Measurements from ENCODE around the gene ESPNL. TPM values are rescaled to one million over a fixed set of nuclear protein-coding genes. Genes with fewer than 3 reads are reported as not detected.

Gene ESPNL
- total RNA-seq, 1 experiment from 2014 or later, result 0.19 TPM

DNA sequence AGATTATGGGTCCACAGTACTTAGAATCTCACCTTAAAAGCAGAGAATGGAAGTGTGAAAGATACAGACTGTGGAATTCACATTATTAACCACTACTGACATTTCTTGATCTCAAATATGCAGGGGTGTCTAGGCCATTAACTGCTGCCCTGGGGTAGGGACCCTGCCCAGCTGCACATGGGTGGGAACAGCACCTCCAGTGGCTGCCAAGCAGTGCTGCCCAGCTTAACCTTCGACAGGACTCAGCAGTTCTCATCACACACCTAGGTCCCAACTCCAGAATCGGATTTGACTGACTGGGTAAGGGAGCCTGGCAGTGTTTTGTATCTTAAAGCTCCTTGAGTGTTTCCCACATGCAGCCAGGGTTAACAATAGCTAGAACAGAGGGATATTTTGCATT lies 73.6 kb downstream of the ESPNL start:
- DNase-seq, result no peak
- H3K36me3 Mint-ChIP-seq (ENCODE audit: insufficient read depth, unreplicated experiment), result peaks cover 45% of the 10 kb centered on the region

DNA sequence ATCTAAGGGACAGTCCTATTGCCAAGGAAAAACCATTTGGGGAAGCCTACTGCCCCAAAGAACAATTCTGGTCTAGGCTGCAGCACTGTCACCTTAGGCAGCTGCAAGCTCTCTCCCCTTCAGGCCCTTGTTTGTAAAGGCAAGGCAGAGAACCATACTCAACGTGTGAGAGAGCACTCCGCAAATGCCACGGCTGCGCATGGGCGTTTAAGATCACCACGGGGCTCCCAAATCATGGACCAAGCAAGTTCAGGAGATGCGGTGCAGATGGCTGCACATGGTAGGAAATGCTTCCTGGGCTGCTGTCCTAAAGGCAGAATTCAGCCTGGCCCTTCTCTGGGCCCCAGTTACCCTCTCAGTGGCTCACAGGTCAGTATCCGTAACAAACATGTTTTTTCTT lies 74.2 kb downstream of the ESPNL start:
- intact Hi-C loops (cut with micrococcal nuclease; ENCODE audit: unreplicated experiment), result no loop called here
- H3K4me3 Mint-ChIP-seq (ENCODE audit: low read depth, unreplicated experiment), result no peak overlapping the region
- no peak overlapping the region for H3K27ac Mint-ChIP-seq (ENCODE audit: unreplicated experiment)
- no peak for DNase-seq
- no TSS peak for BruUV-seq (replicated peaks)
- peaks cover 51% of the 10 kb centered on the region for H3K36me3 Mint-ChIP-seq (ENCODE audit: insufficient read depth, unreplicated experiment)
- no peaks in the 10 kb centered on the region for H3K9me3 Mint-ChIP-seq (ENCODE audit: low read depth, unreplicated experiment)
- CTCF ChIA-PET, result no interaction called here
- TF ChIP-seq, protein P1, sequence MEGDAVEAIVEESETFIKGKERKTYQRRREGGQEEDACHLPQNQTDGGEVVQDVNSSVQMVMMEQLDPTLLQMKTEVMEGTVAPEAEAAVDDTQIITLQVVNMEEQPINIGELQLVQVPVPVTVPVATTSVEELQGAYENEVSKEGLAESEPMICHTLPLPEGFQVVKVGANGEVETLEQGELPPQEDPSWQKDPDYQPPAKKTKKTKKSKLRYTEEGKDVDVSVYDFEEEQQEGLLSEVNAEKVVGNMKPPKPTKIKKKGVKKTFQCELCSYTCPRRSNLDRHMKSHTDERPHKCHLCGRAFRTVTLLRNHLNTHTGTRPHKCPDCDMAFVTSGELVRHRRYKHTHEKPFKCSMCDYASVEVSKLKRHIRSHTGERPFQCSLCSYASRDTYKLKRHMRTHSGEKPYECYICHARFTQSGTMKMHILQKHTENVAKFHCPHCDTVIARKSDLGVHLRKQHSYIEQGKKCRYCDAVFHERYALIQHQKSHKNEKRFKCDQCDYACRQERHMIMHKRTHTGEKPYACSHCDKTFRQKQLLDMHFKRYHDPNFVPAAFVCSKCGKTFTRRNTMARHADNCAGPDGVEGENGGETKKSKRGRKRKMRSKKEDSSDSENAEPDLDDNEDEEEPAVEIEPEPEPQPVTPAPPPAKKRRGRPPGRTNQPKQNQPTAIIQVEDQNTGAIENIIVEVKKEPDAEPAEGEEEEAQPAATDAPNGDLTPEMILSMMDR (IDR thresholded peaks at IDR 0.05; ENCODE audit: unreplicated experiment), result no peak
- no peaks in the 10 kb centered on the region for H3K27me3 Mint-ChIP-seq (ENCODE audit: unreplicated experiment)
- peaks cover 15% of the 10 kb centered on the region for H3K4me1 Mint-ChIP-seq (ENCODE audit: low read depth, unreplicated experiment)

More for the DNA sequence above, 73.6 kb downstream of the ESPNL start:
- Mint-ChIP-seq H3K27ac (ENCODE audit: unreplicated experiment) (no peak overlapping the region), H3K4me1 (ENCODE audit: low read depth, unreplicated experiment) (peaks cover 21% of the 10 kb centered on the region), H3K9me3 (ENCODE audit: low read depth, unreplicated experiment) (no peaks in the 10 kb centered on the region), H3K4me3 (ENCODE audit: low read depth, unreplicated experiment) (no peak overlapping the region), H3K27me3 (ENCODE audit: unreplicated experiment) (no peaks in the 10 kb centered on the region)
- CTCF ChIA-PET, result no interaction called here
- intact Hi-C loops (cut with micrococcal nuclease; ENCODE audit: unreplicated experiment), result no loop called here
- no TSS peak for BruUV-seq (replicated peaks)
- TF ChIP-seq, protein P1 (IDR thresholded peaks at IDR 0.05; ENCODE audit: unreplicated experiment), result no peak

DNA sequence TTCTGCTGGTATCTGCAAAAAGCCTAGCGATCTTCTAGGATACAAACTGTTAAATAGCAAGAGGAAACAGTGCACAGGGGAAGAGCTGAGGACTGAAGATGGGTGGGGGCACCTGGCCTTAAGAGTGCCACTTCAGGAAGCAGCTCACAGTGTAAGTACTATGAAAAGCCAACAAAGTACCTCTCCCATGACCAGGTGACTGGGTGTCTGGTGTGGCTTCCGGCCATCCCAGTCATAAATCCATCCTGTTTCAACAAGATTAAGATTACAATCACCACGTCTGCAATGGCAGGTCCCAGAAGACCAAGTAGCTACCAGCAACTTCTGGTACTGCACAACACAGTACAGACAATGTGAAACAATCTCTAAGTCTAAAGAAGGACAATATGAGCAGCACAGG lies 74.6 kb downstream of the ESPNL start:
- BruUV-seq (replicated peaks), result no TSS peak
- DNase-seq, result no peak
- intact Hi-C loops (cut with micrococcal nuclease; ENCODE audit: unreplicated experiment), result no loop called here
- no peaks in the 10 kb centered on the region for H3K27me3 Mint-ChIP-seq (ENCODE audit: unreplicated experiment)
- TF ChIP-seq, protein P1 (IDR thresholded peaks at IDR 0.05; ENCODE audit: unreplicated experiment), result no peak
- peaks cover 11% of the 10 kb centered on the region for H3K4me1 Mint-ChIP-seq (ENCODE audit: low read depth, unreplicated experiment)
- no peak overlapping the region for H3K27ac Mint-ChIP-seq (ENCODE audit: unreplicated experiment)
- H3K9me3 Mint-ChIP-seq (ENCODE audit: low read depth, unreplicated experiment), result no peaks in the 10 kb centered on the region
- no peak overlapping the region for H3K4me3 Mint-ChIP-seq (ENCODE audit: low read depth, unreplicated experiment)
- peaks cover 52% of the 10 kb centered on the region for H3K36me3 Mint-ChIP-seq (ENCODE audit: insufficient read depth, unreplicated experiment)
- CTCF ChIA-PET, result no interaction called here

DNA sequence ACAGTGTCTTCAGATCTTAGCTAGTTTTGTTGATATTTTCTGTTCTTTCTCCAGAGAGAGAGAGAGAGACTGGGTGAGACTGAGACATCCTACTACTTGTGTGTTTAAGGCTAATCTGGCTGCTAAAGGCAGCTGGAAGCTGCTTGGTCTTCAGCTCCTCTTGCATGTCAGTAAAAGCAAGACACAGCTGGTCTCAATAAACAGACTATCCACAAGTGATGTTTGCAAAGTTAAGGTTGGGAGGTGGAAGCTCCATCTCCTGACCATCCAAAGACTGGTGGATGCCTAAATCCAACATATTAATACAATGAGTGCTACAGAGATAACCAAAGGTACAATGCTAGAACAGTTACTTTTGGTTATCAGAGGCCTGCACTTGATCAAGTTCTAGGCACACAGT lies 76.5 kb downstream of the ESPNL start:
- no TSS peak for BruUV-seq (replicated peaks)
- TF ChIP-seq, protein P1 (IDR thresholded peaks at IDR 0.05; ENCODE audit: unreplicated experiment), result no peak
- Mint-ChIP-seq H3K36me3 (ENCODE audit: insufficient read depth, unreplicated experiment) (peaks cover 53% of the 10 kb centered on the region), H3K27ac (ENCODE audit: unreplicated experiment) (no peak overlapping the region), H3K4me3 (ENCODE audit: low read depth, unreplicated experiment) (no peak overlapping the region), H3K9me3 (ENCODE audit: low read depth, unreplicated experiment) (no peaks in the 10 kb centered on the region), H3K27me3 (ENCODE audit: unreplicated experiment) (no peaks in the 10 kb centered on the region), H3K4me1 (ENCODE audit: low read depth, unreplicated experiment) (no peaks in the 10 kb centered on the region)
- DNase-seq, result no peak
- CTCF ChIA-PET, result interaction anchor here (0.5 kb wide), 1 partner anchor 1922 kb away, joined by 4 read pairs; no protein-coding TSS in a partner anchor
- intact Hi-C loops (cut with micrococcal nuclease; ENCODE audit: unreplicated experiment), result no loop called here

Data from Calu3 (cell line).